ENCODE measurements around the gene MOGAT1. TPM values are rescaled to one million over a fixed set of nuclear protein-coding genes. Genes with fewer than 3 reads are reported as not detected.
A peak's percentile ranks its signal among the peaks of the same experiment; 100 is the strongest.

MOGAT1 gene
- total and polyA plus RNA-seq, 9 of the 15 experiments (the other 6 are each of a cell fraction or from before 2014, with no cell fraction given), result not detected

DNA sequence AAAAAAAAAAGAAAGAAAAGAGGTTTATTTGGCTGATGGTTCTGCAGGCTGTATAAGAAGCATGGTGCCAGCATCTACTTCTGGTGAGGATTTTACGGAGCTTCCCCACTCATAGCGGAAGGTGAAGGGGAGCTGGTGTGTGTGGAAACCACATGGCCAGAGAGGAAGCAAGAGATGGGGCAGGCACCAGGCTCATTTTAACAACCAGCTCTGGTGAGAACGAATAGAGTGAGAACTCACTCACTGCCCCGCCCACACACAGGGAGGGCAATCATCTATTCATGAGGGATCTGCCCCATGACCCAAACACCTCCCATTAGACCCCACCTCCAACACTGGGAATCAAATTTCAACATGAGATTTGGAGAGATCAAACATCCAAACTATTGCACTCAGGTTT lies 68.5 kb downstream of the MOGAT1 start:
- FAIRE-seq (no peak), ATAC-seq (peak; percentile 47; the same call in 2 of the 3 replicates), DNase-seq (ENCODE audit: extremely low read depth in 1 of 4, low spot score in 3 of 4) (peak in 1 of 4 experiments; percentile 13)
- Histone ChIP-seq H2AFZ (ENCODE audit: low read depth, low read length) (no peak overlapping the region), H3K4me3 (no peak overlapping the region), H3K36me3 (ENCODE audit: control insufficient read depth, insufficient read depth, low read length) (no peaks in the 10 kb centered on the region), H4K20me1 (replicated peaks; ENCODE audit: control insufficient read depth, insufficient read depth, low read length) (no peaks in the 10 kb centered on the region), H3K4me1 (replicated peaks in 1 of 2; ENCODE audit: control insufficient read depth in 2 of 2, insufficient read depth in 2 of 2, low read length in 2 of 2) (peaks cover 0 to 7% of the 10 kb centered on the region in 2 experiments; a peak in 2 of 5 replicates), H3K9ac (ENCODE audit: insufficient read depth in 1 of 2, low read depth in 2 of 2, low read length in 2 of 2) (no peak overlapping the region), H3K79me2 (ENCODE audit: control insufficient read depth, insufficient read depth, low read length) (no peaks in the 10 kb centered on the region), H3K9me3 (replicated peaks; ENCODE audit: control insufficient read depth, insufficient read depth, low read depth, low read length) (no peaks in the 10 kb centered on the region; the same call in 1 of the 2 replicates), H3K4me2 (ENCODE audit: insufficient read depth, low read length) (no peak overlapping the region), H3K9me1 (ENCODE audit: control insufficient read depth, insufficient read depth, low read length) (no peaks in the 10 kb centered on the region), H3K27ac (ENCODE audit: extremely low read depth, low read depth, low read length) (no peak overlapping the region), H3K27me3 (ENCODE audit: control insufficient read depth in 2 of 2, insufficient read depth in 2 of 2, low read length in 2 of 2) (no peaks in the 10 kb centered on the region)
- intact Hi-C loops (cut with micrococcal nuclease) (no loop called here), in situ Hi-C loops (cut with MboI) (no loop called here)
- POLR2A ChIA-PET, result no interaction called here
- 76% methylated on average over 4 of the region's 4 CpGs for WGBS (ENCODE audit: insufficient coverage, low coverage, missing lambda C conversion rate)
- TF ChIP-seq ZNF134 (CRISPR knock-in tag; conservative IDR thresholded peaks at IDR 0.05), result no peak
- no peak for TF ChIP-seq ZNF583 (CRISPR knock-in tag; IDR thresholded peaks at IDR 0.05)
- no peak for TF ChIP-seq SIRT6 (IDR thresholded peaks at IDR 0.05; ENCODE audit: low read depth, low read length)
- no peak for TF ChIP-seq SMARCA5 (IDR thresholded peaks at IDR 0.05)
- no peak for TF ChIP-seq SNIP1 (IDR thresholded peaks at IDR 0.05; ENCODE audit: low read depth)
- TF ChIP-seq EGR1 (conservative IDR thresholded peaks at IDR 0.05), result 0 out of 2 replicates have a peak, but pooled peaks have one; percentile 11
- no peak for TF ChIP-seq ZEB2 (IDR thresholded peaks at IDR 0.05)
- CTCF ChIA-PET (ENCODE audit: low intra/inter-chr PET ratio), result no interaction called here
- BruUV-seq (replicated peaks), result no TSS peak

- Histone ChIP-seq H3K79me2 (ENCODE audit: control insufficient read depth, insufficient read depth, low read length) (no peaks in the 10 kb centered on the region), H3K36me3 (ENCODE audit: control insufficient read depth, insufficient read depth, low read length) (no peaks in the 10 kb centered on the region), H4K20me1 (replicated peaks; ENCODE audit: control insufficient read depth, insufficient read depth, low read length) (no peaks in the 10 kb centered on the region), H2AFZ (ENCODE audit: low read depth, low read length) (peak overlapping the region; percentile 24; the same call in 1 of the 2 replicates), H3K9me1 (ENCODE audit: control insufficient read depth, insufficient read depth, low read length) (no peaks in the 10 kb centered on the region), H3K4me3 (no peak overlapping the region), H3K4me2 (ENCODE audit: insufficient read depth, low read length) (no peak overlapping the region), H3K9me3 (replicated peaks; ENCODE audit: control insufficient read depth, insufficient read depth, low read depth, low read length) (no peaks in the 10 kb centered on the region; the same call in 1 of the 2 replicates), H3K9ac (ENCODE audit: insufficient read depth in 1 of 2, low read depth in 2 of 2, low read length in 2 of 2) (no peak overlapping the region), H3K27me3 (ENCODE audit: control insufficient read depth in 2 of 2, insufficient read depth in 2 of 2, low read length in 2 of 2) (no peaks in the 10 kb centered on the region), H3K4me1 (replicated peaks in 1 of 2; ENCODE audit: control insufficient read depth in 2 of 2, insufficient read depth in 2 of 2, low read length in 2 of 2) (peaks cover 0 to 7% of the 10 kb centered on the region in 2 experiments; a peak in 2 of 5 replicates), H3K27ac (ENCODE audit: extremely low read depth, low read depth, low read length) (no peak overlapping the region)
- 60% methylated on average over 9 of the region's 10 CpGs for WGBS (ENCODE audit: insufficient coverage, low coverage, missing lambda C conversion rate)
- in situ Hi-C loops (cut with MboI), result no loop called here
- intact Hi-C loops (cut with micrococcal nuclease), result no loop called here
- CTCF ChIA-PET (ENCODE audit: low intra/inter-chr PET ratio), result no interaction called here
- no TSS peak for BruUV-seq (replicated peaks)
- POLR2A ChIA-PET, result no interaction called here
- FAIRE-seq, result no peak
- ATAC-seq, result no peak
- no peak for DNase-seq (ENCODE audit: extremely low read depth in 1 of 4, low spot score in 3 of 4)
- TF ChIP-seq SPI1 (IDR thresholded peaks at IDR 0.05; ENCODE audit: borderline replicate concordance, low read depth, low read length), result peak; percentile 44; the same call in 1 of the 2 replicates
Observed at GRCh38 chr2:222743251-222743812, 71.9 kb downstream of the MOGAT1 start.
